Gastroesophageal sphincter (tissue), 3 donors: Measurements from ENCODE around the gene MAGEH1.
"Not testable (repeated sequence)": the region's sequence is repeated elsewhere in the genome, so short reads cannot be mapped to it uniquely, and the experiment has no call there.

Source experiments
- POLR2A ChIP-seq, 2 donors: fragments of 450-650 bp; IDR thresholded peaks; one replicate each; pipeline ENCODE4 v1.6.1; 2017; ENCODE audit warnings: antibody characterized with exemption in 2 of 2, mild to moderate bottlenecking in 2 of 2, moderate library complexity in 1 of 2
- TF ChIP-seq, protein P1 (sequence below), 4 experiments: fragments of 200-600 bp in 2 of 4; fragments of 450-650 bp in 2 of 4; sonication (generic) in 1 of 4; IDR thresholded peaks; one replicate each; pipeline ENCODE4 v1.5.1; 2017 to 2019; ENCODE audit warnings: antibody characterized with exemption in 4 of 4, mild to moderate bottlenecking in 2 of 4, moderate library complexity in 2 of 4

GRCh38 chrX:55465791-55466190 is 13.9 kb downstream of the MAGEH1 start:
- TF ChIP-seq, protein P1, sequence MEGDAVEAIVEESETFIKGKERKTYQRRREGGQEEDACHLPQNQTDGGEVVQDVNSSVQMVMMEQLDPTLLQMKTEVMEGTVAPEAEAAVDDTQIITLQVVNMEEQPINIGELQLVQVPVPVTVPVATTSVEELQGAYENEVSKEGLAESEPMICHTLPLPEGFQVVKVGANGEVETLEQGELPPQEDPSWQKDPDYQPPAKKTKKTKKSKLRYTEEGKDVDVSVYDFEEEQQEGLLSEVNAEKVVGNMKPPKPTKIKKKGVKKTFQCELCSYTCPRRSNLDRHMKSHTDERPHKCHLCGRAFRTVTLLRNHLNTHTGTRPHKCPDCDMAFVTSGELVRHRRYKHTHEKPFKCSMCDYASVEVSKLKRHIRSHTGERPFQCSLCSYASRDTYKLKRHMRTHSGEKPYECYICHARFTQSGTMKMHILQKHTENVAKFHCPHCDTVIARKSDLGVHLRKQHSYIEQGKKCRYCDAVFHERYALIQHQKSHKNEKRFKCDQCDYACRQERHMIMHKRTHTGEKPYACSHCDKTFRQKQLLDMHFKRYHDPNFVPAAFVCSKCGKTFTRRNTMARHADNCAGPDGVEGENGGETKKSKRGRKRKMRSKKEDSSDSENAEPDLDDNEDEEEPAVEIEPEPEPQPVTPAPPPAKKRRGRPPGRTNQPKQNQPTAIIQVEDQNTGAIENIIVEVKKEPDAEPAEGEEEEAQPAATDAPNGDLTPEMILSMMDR (IDR thresholded peaks at IDR 0.05), result not testable (repeated sequence)
- not testable (repeated sequence) for TF ChIP-seq POLR2A (IDR thresholded peaks at IDR 0.05)
